Measurements from ENCODE around the gene SRPK2.
"Not testable (repeated sequence)": the region's sequence is repeated elsewhere in the genome, so short reads cannot be mapped to it uniquely, and the experiment has no call there.

Gene SRPK2

GRCh38 chr7:105241198-105241597 is 147.5 kb downstream of the SRPK2 start:
- H3K27ac ChIP-seq (ENCODE audit: low read depth, low read length, severe bottlenecking), result no peak overlapping the region
- no peak overlapping the region for H3K4me3 ChIP-seq (ENCODE audit: extremely low read depth, insufficient read depth, low read length, poor library complexity, severe bottlenecking)
- H3K9me3 ChIP-seq (ENCODE audit: control insufficient read depth, low read length), result no peaks in the 10 kb centered on the region
- no peaks in the 10 kb centered on the region for H3K4me1 ChIP-seq (ENCODE audit: control insufficient read depth, insufficient read depth, low read length, poor library complexity, severe bottlenecking)
- H3K36me3 ChIP-seq (ENCODE audit: control insufficient read depth, insufficient read depth, low read length), result no peaks in the 10 kb centered on the region
- WGBS, 2 experiments (ENCODE audit: insufficient coverage in 2 of 2), result 94% methylated on average over 2 of the region's 3 CpGs

- Histone ChIP-seq H3K36me3 (ENCODE audit: control insufficient read depth, insufficient read depth, low read length) (no peaks in the 10 kb centered on the region), H3K4me1 (ENCODE audit: control insufficient read depth, insufficient read depth, low read length, poor library complexity, severe bottlenecking) (no peaks in the 10 kb centered on the region), H3K4me3 (ENCODE audit: extremely low read depth, insufficient read depth, low read length, poor library complexity, severe bottlenecking) (no peak overlapping the region), H3K9me3 (ENCODE audit: control insufficient read depth, low read length) (no peaks in the 10 kb centered on the region), H3K27ac (ENCODE audit: low read depth, low read length, severe bottlenecking) (no peak overlapping the region)
- 94 to 98% methylated on average over 3 of the region's 5 CpGs for WGBS, 2 experiments (ENCODE audit: insufficient coverage in 2 of 2)
These were observed 150.4 kb downstream of the SRPK2 start for GRCh38 chr7:105238198-105238765.

GRCh38 chr7:105234886-105235285 is 153.8 kb downstream of the SRPK2 start:
- Histone ChIP-seq H3K36me3 (ENCODE audit: control insufficient read depth, insufficient read depth, low read length) (no peaks in the 10 kb centered on the region), H3K4me3 (ENCODE audit: extremely low read depth, insufficient read depth, low read length, poor library complexity, severe bottlenecking) (no peak overlapping the region), H3K9me3 (ENCODE audit: control insufficient read depth, low read length) (no peaks in the 10 kb centered on the region), H3K27ac (ENCODE audit: low read depth, low read length, severe bottlenecking) (no peak overlapping the region), H3K4me1 (ENCODE audit: control insufficient read depth, insufficient read depth, low read length, poor library complexity, severe bottlenecking) (no peaks in the 10 kb centered on the region)
- 100% methylated on average over 2 to 3 of the region's 4 CpGs for WGBS, 2 experiments (ENCODE audit: insufficient coverage in 2 of 2)

- H3K36me3 ChIP-seq (ENCODE audit: control insufficient read depth, insufficient read depth, low read length); H3K4me3 ChIP-seq (ENCODE audit: extremely low read depth, insufficient read depth, low read length, poor library complexity, severe bottlenecking); H3K9me3 ChIP-seq (ENCODE audit: control insufficient read depth, low read length); H3K27ac ChIP-seq (ENCODE audit: low read depth, low read length, severe bottlenecking); H3K4me1 ChIP-seq (ENCODE audit: control insufficient read depth, insufficient read depth, low read length, poor library complexity, severe bottlenecking): not testable (repeated sequence)
- WGBS, 2 experiments (ENCODE audit: insufficient coverage in 2 of 2), result 90 to 99% methylated on average over 5 of the region's 6 CpGs
These were observed 155.9 kb downstream of the SRPK2 start for GRCh38 chr7:105232829-105233291.

- no peak overlapping the region for H3K4me3 ChIP-seq (ENCODE audit: extremely low read depth, insufficient read depth, low read length, poor library complexity, severe bottlenecking)
- 90% methylated on average over 2 of the region's 3 CpGs; no CpG with 5 or more reads in 1 of the 2 experiments for WGBS, 2 experiments (ENCODE audit: insufficient coverage in 2 of 2)
- H3K9me3 ChIP-seq (ENCODE audit: control insufficient read depth, low read length), result no peaks in the 10 kb centered on the region
- H3K4me1 ChIP-seq (ENCODE audit: control insufficient read depth, insufficient read depth, low read length, poor library complexity, severe bottlenecking), result peaks cover 3% of the 10 kb centered on the region
- H3K27ac ChIP-seq (ENCODE audit: low read depth, low read length, severe bottlenecking), result no peak overlapping the region
- no peaks in the 10 kb centered on the region for H3K36me3 ChIP-seq (ENCODE audit: control insufficient read depth, insufficient read depth, low read length)
These were observed 158.2 kb downstream of the SRPK2 start for GRCh38 chr7:105230486-105230885.

- H3K4me3 ChIP-seq (ENCODE audit: extremely low read depth, insufficient read depth, low read length, poor library complexity, severe bottlenecking), result no peak overlapping the region
- WGBS, 2 experiments (ENCODE audit: insufficient coverage in 2 of 2), result 93 to 95% methylated on average over 5 of the region's 5 CpGs
- H3K36me3 ChIP-seq (ENCODE audit: control insufficient read depth, insufficient read depth, low read length), result no peaks in the 10 kb centered on the region
- no peaks in the 10 kb centered on the region for H3K9me3 ChIP-seq (ENCODE audit: control insufficient read depth, low read length)
- H3K27ac ChIP-seq (ENCODE audit: low read depth, low read length, severe bottlenecking), result no peak overlapping the region
- H3K4me1 ChIP-seq (ENCODE audit: control insufficient read depth, insufficient read depth, low read length, poor library complexity, severe bottlenecking), result peaks cover 3% of the 10 kb centered on the region
These were observed 159.1 kb downstream of the SRPK2 start for GRCh38 chr7:105229641-105230040.

GRCh38 chr7:105228555-105228954 is 160.2 kb downstream of the SRPK2 start:
- WGBS, 2 experiments (ENCODE audit: insufficient coverage in 2 of 2), result 92 to 94% methylated on average over 16 to 19 of the region's 20 CpGs
- H3K36me3 ChIP-seq (ENCODE audit: control insufficient read depth, insufficient read depth, low read length), result no peaks in the 10 kb centered on the region

GRCh38 chr7:105227391-105227790 is 161.3 kb downstream of the SRPK2 start:
- H3K4me1 ChIP-seq (ENCODE audit: control insufficient read depth, insufficient read depth, low read length, poor library complexity, severe bottlenecking), result peaks cover 3% of the 10 kb centered on the region
- no peak overlapping the region for H3K27ac ChIP-seq (ENCODE audit: low read depth, low read length, severe bottlenecking)
- WGBS, 2 experiments (ENCODE audit: insufficient coverage in 2 of 2), result 80 to 100% methylated on average over 1 to 2 of the region's 2 CpGs

More at GRCh38 chr7:105228555-105228954, 160.2 kb downstream of the SRPK2 start:
- Histone ChIP-seq H3K9me3 (ENCODE audit: control insufficient read depth, low read length) (no peaks in the 10 kb centered on the region), H3K4me1 (ENCODE audit: control insufficient read depth, insufficient read depth, low read length, poor library complexity, severe bottlenecking) (peaks cover 3% of the 10 kb centered on the region), H3K27ac (ENCODE audit: low read depth, low read length, severe bottlenecking) (no peak overlapping the region), H3K4me3 (ENCODE audit: extremely low read depth, insufficient read depth, low read length, poor library complexity, severe bottlenecking) (no peak overlapping the region)

GRCh38 chr7:105224884-105225651 is 163.7 kb downstream of the SRPK2 start:
- H3K27ac ChIP-seq (ENCODE audit: low read depth, low read length, severe bottlenecking), result peak overlapping the region; percentile 11
- no peak overlapping the region for H3K4me3 ChIP-seq (ENCODE audit: extremely low read depth, insufficient read depth, low read length, poor library complexity, severe bottlenecking)
- no peaks in the 10 kb centered on the region for H3K9me3 ChIP-seq (ENCODE audit: control insufficient read depth, low read length)
- H3K4me1 ChIP-seq (ENCODE audit: control insufficient read depth, insufficient read depth, low read length, poor library complexity, severe bottlenecking), result peaks cover 3% of the 10 kb centered on the region
- WGBS, 2 experiments (ENCODE audit: insufficient coverage in 2 of 2), result 60% methylated on average over 3 of the region's 6 CpGs; no CpG with 5 or more reads in 1 of the 2 experiments
- H3K36me3 ChIP-seq (ENCODE audit: control insufficient read depth, insufficient read depth, low read length), result no peaks in the 10 kb centered on the region

More at GRCh38 chr7:105227391-105227790, 161.3 kb downstream of the SRPK2 start:
- H3K9me3 ChIP-seq (ENCODE audit: control insufficient read depth, low read length), result no peaks in the 10 kb centered on the region
- H3K4me3 ChIP-seq (ENCODE audit: extremely low read depth, insufficient read depth, low read length, poor library complexity, severe bottlenecking), result no peak overlapping the region
- no peaks in the 10 kb centered on the region for H3K36me3 ChIP-seq (ENCODE audit: control insufficient read depth, insufficient read depth, low read length)

GRCh38 chr7:105222953-105223352 is 165.8 kb downstream of the SRPK2 start:
- 91 to 92% methylated on average over 5 of the region's 5 CpGs for WGBS, 2 experiments (ENCODE audit: insufficient coverage in 2 of 2)
- Histone ChIP-seq H3K27ac (ENCODE audit: low read depth, low read length, severe bottlenecking) (no peak overlapping the region), H3K4me3 (ENCODE audit: extremely low read depth, insufficient read depth, low read length, poor library complexity, severe bottlenecking) (no peak overlapping the region), H3K9me3 (ENCODE audit: control insufficient read depth, low read length) (no peaks in the 10 kb centered on the region), H3K4me1 (ENCODE audit: control insufficient read depth, insufficient read depth, low read length, poor library complexity, severe bottlenecking) (peaks cover 3% of the 10 kb centered on the region), H3K36me3 (ENCODE audit: control insufficient read depth, insufficient read depth, low read length) (no peaks in the 10 kb centered on the region)

GRCh38 chr7:105219771-105220160 is 169.0 kb downstream of the SRPK2 start:
- no CpG with 5 or more reads among the region's 2 CpGs for WGBS, 2 experiments (ENCODE audit: insufficient coverage in 2 of 2)
- H3K4me1 ChIP-seq (ENCODE audit: control insufficient read depth, insufficient read depth, low read length, poor library complexity, severe bottlenecking), result no peaks in the 10 kb centered on the region

More at GRCh38 chr7:105219771-105220160, 169.0 kb downstream of the SRPK2 start:
- Histone ChIP-seq H3K9me3 (ENCODE audit: control insufficient read depth, low read length) (no peaks in the 10 kb centered on the region), H3K4me3 (ENCODE audit: extremely low read depth, insufficient read depth, low read length, poor library complexity, severe bottlenecking) (no peak overlapping the region), H3K27ac (ENCODE audit: low read depth, low read length, severe bottlenecking) (no peak overlapping the region), H3K36me3 (ENCODE audit: control insufficient read depth, insufficient read depth, low read length) (no peaks in the 10 kb centered on the region)

Measured in mesodermal cell (in vitro differentiated cells).